ENCODE measurements around the gene ADAM22. TPM values are rescaled to one million over a fixed set of nuclear protein-coding genes. Genes with fewer than 3 reads are reported as not detected.
A peak's percentile ranks its signal among the peaks of the same experiment; 100 is the strongest.
"Not testable (repeated sequence)": the region's sequence is repeated elsewhere in the genome, so short reads cannot be mapped to it uniquely, and the experiment has no call there.

Gene ADAM22
- total RNA-seq, 1 experiment from 2014 or later = 7.0 TPM

DNA sequence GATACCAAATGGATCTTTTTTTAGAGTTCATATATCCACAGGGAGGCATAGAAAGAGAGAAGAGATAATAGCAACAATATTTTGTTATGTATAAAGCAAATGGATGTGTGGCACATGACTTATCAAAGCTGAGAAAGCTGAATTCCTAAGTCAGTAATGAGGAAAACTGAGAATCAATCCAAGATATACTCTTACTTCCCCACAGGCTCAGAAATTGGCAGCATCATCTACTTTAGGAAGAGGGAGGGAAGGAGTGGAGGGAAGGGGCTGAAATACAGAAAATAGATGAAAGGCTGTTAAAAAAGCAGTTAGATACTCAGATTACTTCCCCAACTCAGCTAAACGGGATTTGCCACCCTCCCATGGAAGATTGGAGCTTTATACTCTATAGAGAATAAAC is 222.3 kb downstream of the ADAM22 start:
- no peak for DNase-seq (ENCODE audit: low read depth)

DNA sequence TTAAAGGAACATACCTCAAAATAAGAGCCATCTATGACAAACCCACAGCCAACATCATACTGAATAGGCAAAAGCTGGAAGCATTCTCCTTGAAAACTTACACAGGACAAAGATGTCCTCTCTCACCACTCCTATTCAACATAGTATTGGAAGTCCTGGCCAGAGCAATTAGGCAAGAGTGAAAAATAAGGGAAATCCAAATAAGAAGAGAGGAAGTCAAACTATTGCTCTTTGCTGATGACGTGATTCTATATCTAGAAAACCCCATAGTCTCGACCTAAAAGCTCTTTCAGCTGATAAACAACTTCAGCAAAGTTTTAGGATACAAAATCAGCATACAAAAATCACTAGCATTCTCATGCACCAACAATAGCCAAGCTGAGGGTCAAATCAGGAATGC is 225.7 kb downstream of the ADAM22 start:
- DNase-seq (ENCODE audit: low read depth) = not testable (repeated sequence)

DNA sequence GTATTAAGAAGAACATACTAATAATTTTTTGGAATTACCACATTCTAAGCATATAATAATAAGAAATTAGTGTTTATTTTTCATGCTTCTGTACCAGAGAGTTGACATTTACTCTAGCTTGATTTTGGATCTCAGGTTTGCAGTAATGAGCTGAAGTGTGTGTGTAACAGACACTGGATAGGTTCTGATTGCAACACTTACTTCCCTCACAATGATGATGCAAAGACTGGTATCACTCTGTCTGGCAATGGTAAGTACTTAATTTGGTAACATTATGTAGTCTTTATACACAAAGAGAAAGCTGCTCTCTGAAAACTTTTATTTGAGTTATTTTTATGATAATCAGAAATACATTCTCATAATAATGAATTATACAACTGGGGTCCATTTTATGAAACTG is 231.6 kb downstream of the ADAM22 start:
- DNase-seq (ENCODE audit: low read depth) = no peak

DNA sequence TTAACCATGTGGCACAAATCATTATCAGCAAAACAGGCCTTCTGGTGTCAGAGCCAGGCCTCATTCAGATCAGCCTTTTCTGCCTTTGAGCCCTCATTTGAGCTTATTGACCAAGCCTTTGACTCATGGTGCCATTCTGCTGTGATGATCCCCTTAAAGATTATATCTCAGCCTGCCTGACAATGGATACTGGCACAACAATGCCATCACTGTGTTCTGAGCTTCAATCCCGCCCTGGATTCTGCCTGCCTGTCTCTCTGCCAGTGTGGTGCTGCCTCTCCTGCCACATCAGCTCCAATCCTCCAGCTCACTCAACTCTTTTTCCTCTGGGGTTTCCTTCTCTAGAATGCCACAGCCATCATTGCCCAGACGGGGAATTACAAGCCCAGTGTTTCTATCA is 233.2 kb downstream of the ADAM22 start:
- no peak for DNase-seq (ENCODE audit: low read depth)

DNA sequence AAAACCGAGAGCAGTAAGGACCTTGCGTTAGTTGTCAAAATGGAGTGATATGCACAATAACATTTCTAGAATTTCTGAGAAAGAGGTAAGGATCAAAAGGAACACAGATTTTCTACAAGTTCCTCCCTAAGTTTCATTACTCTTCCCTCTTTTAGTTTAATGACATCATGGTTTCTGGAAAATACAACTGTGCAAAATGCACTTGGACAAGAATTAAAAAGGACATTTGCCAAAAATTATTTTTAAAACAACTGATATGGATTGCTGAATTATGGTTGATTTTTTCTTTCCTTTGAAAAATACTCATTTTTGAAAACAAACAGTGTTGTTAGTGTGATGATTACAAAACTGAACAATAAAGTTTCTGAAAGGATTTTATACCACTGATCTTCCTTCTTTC is 233.7 kb downstream of the ADAM22 start:
- DNase-seq (ENCODE audit: low read depth) = no peak

DNA sequence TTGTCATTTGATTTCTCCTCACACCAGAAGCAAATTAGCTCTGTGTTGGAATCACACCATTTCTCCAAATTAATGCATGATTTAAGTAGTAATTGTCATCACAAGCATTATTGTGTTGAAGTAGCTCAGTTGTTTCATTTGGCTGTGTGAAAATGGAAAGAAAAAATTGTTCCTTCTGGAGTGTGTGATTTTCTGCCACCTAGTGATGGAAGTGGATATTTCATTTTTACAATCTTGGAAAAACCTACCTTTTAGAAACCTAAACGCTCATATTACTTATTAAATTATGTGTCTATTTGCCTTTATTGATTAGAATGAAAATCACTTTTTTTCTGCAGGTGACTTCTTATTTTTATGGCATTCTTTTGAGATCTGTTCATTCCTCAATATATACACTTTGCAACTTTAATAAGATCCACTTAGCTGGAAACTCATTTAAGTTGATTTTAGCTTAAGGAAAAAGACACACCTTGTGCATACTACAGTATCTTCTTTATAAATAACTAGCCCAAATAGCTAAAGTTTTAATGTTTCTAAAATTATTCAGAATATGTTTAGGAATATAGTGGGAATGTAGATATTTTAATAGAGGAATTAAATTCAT is 235.8 kb downstream of the ADAM22 start:
- DNase-seq (ENCODE audit: low read depth) = peak; percentile 27

DNA sequence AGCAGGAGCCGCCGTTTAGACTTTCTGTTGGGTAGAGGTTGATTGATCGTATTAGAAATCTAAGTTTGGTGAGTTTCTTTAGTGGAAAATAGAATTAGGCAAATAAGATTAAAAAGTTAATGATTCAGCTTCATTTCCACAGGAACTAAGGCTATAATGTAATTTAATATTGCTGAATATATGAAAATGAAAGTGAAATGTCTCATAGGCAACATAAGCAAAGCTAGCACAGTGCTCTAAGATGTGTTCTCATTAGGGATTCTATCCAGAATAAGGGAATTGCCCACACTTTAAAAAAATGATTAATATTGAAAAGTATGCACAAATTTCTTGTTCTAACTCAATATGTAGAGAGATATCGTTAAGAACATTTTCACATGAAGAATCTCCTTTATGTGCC is 238.8 kb downstream of the ADAM22 start:
- DNase-seq (ENCODE audit: low read depth) = no peak

DNA sequence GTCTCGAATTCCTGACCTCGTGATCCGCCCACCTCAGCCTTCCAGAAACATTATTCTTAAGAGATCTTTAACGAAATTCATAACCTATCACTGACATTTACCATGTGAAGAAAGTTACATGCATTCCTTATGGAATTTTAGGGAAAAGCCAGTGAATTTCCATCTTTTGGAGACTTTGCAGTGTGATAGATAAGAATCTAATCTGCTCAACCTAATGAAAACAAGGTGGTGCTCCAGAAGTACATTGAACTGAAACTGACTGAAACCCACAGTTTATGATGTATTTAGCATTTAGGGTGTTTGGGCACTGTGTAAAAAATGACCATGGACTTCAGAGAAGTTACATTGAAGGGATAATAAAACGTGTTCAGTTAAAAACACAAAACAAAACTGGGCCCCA is 242.1 kb downstream of the ADAM22 start:
- no peak for DNase-seq (ENCODE audit: low read depth)

DNA sequence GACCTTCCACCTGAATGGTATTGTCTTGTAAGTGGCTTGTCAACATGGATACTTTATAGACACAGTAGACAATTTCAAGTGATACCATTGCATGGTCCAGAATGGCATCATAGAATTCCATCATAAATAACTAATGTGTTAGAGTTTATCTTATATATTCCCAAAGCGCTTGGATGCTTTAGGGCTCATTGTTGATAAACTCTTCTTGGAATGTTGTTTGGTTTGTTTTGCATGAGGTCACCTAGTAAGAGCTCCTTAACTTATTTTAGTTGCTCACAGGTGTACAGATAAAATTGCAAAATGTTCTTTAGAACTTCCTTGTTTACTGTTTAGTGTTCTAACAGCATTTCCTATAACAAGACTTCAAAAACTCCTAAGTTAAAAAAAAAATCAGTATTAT is 249.0 kb downstream of the ADAM22 start:
- no peak for DNase-seq (ENCODE audit: low read depth)

DNA sequence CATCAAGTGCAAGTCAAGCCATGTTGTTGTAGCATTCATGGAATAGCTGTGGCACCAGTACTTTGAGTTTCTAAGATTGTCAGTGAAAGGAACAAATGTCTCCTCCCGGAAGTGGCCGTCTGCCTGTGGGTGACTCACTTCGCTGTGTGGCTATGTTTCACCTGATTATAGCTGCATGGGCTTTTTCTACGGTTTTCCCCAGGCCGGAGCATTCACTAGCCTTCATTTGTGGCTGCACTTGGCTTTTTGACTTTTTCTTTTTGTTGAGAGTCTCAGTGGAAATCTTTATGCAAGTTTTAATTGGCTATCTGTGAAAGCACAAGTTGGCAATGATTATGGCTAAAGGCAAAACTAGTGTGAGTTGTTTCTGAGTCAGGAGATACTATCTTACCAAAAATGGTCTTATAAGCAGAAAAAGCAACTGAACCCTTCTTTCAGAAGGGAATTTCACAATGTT is 250.8 kb downstream of the ADAM22 start:
- peak; percentile 78 for DNase-seq (ENCODE audit: low read depth)

DNA sequence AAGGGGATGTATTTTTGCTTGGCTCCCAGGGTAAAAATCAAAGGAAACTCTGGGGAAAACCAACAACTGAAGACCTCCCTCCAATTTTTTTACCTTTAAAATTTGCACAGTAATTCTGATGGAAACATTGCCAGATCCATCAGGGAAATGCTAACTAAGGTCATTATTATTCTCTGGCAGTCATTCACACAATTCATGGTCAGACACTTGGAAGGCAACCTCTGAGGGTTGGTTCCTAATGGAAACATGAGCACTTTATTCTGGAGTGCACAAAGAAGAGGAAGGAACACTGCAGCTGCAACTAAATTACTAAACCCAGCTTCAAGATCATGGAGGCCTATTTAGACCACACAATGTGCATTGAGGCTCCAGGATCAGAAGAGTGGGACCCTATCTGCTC is 251.6 kb downstream of the ADAM22 start:
- DNase-seq (ENCODE audit: low read depth) = no peak

DNA sequence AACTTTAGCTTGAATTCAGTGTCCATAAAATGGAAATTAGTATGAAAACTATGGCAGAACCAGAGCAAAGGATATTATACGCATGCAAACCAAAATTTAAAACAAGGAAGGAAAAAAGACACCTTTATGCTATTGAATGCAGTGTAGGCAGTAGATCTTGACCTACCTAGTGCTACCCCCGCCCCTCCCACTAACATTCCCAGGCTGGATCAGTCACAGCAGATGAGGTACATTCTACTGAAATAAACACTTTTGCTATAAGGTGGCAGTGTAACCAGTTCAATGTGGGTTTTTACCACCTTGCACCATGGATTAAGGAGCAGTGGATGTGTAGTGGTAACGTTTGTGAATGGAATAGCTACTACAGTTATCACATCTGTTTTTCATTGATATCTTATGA is 257.9 kb downstream of the ADAM22 start:
- DNase-seq (ENCODE audit: low read depth) = no peak

DNA sequence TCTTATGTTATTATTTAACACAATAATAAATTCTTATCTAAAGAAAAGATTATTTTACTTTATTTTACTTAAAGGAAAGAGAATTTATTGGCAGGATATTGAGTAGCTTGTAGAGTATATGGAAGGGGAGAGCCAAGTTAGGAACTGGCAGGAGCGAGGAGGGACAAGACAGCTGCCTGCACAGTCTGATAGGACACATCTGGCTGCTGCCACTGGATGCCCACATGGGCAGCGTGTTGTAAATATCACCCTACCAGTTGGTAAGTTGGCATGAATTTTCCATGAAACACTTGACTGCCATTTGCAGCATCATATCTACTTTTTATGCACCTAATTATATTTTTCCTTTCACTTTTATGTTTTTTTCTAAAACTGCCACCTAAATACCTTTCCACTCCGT is 266.2 kb downstream of the ADAM22 start:
- DNase-seq (ENCODE audit: low read depth) = no peak

DNA sequence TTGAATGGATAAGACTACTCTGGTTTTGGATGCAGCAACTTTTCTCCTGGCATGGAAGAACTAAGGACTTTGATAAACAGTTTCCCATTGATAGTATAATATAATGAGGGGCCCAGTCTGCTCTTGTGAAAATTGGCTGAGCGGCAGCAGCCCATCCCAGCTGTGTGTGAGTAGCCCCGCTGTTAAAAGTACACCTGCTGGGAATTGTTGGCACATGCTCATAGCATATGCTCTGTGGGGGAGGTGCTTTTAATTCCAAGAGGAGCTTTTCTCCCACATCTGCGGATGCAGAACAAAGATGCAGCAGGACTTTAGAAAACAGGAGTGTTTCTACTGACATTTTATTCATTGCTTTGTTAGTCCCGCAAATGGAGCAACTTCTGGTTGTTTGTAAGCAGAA is 266.7 kb downstream of the ADAM22 start:
- no peak for DNase-seq (ENCODE audit: low read depth)

DNA sequence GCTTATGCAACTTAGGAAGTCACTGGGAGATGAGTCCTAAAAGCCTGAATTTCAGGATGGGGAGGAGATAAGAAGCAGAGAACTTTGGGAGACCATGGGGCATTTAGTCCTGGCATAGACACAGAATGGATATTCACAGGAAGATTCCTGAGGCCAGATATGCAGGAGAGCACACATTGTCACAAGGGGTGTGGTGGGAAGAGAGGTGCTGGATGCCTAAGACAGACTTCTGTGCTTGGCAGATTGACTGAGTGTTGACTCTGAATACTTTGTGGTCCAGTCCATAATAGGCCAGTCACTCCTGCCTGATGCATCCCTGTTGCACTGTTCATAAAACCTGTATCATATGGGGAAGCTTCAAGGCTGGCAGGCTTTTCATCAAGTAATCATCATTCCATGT is 267.3 kb downstream of the ADAM22 start:
- no peak for DNase-seq (ENCODE audit: low read depth)

DNA sequence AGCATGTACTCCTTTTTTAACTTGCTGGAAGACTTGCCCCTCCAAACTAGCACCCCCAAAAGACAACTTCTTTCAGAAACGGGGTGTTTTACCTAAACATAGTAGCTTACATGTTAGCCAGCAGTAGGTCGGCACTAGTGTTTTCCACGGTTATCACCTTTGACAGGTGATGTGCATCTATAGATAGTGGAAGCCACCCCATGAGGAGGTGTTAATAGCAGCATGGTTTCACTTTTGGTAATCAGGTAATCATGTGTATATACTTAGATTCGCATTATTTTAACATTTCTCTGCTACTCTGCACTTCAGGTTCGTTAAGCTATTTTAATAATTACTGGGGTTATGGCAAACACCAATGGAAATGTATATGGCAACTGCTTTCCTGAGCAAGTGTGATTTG is 268.2 kb downstream of the ADAM22 start:
- no peak for DNase-seq (ENCODE audit: low read depth)

DNA sequence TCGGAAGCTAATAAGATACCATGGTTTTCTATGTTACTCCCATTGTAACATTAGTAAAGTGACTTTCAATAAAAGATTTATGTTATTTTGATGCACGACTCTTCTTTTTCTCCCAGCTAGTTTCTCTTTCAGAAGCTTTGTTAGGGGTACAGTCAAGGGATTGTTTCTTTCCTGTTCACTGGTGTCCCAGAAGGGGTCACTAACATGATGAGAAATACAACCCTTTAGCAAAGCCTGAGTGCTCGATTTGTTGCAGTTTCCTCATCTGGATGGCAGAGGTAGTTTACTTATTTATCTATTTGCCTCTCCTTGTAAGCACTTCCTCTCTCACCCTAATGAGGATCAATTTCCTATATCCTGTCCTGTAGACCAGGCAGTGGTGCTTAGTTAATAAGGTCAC is 268.7 kb downstream of the ADAM22 start:
- DNase-seq (ENCODE audit: low read depth) = no peak

DNA sequence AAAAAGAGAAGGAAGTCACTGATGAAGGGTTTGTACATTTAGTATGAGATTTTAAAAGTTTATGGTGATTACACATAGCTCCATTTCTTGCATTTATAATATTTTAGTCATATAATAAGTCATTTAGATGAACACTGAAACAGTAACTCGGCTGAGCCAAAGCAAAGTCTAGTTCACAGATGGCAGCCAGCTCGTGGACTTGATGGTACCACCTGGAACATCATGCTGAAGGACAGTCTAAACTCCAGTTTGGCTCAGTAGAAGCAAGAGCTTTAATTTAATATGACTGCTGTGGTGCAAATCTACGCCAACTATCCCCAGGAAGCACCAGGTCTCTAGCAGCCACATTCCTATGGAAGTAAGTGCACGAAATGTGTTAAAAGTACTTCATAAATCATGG is 269.4 kb downstream of the ADAM22 start:
- DNase-seq (ENCODE audit: low read depth) = no peak

DNA sequence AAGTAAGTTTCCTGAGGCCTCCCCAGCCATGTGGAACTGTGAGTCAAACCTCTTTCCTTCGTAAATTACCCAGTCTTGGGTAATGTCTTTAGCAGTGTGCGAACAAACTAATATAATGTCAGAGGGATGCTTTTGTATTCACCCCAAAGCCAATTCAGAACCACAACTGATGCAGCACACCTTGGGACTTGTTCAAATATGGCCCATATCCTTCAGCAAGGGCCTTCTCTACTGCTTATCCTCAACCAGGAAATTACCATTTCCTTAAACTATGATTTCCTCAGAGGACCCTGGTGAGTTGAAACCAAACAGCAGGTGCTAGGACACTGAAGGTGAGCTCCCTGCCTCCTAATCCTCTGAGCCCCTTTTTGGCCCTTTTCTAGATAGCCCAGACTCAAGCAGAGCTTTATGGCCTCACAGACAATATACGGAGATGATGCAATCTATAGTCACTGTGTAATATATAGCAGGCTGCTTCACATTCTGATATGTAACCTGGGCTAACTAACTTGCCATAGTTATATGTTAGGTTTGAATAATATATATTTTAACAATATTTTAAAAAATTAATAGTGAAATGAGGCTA is 270.6 kb downstream of the ADAM22 start:
- DNase-seq (ENCODE audit: low read depth) = no peak

DNA sequence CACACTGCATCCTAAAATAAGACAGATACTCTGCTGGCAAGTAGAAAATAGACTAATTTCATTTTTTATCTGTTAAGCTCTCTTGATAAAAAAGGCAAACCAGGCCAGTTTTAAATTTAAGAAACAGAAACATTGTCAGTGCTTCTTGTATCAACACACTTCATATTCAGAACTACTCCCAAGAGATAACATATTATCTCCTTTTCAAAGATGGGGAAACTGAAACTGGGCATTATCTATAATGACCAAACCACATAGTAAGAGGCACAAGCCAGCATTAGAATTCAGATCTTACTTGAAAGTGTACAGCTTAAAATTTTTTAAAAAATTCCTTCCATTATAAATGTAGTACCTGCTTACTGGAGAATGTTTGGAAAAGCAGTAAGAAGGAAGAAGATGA is 271.1 kb downstream of the ADAM22 start:
- DNase-seq (ENCODE audit: low read depth) = no peak

DNA sequence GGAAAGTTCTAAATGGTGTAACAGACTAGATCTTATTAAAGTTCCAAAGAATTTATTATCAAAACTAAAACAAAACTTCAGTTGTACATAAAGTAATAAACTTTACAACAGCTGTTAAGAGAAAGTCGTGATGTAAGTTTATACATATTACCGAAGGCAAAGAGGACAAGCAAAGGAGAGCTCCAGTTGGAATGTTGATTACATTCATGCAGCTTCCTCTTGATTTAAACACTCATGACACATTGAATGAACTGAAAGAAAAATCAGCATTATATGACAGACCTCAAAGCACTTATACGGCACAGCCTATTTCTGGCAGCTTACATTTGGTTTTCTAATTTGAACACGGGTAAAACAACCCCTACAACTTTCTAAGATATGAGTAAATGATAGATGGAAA is 272.2 kb downstream of the ADAM22 start:
- no peak for DNase-seq (ENCODE audit: low read depth)

DNA sequence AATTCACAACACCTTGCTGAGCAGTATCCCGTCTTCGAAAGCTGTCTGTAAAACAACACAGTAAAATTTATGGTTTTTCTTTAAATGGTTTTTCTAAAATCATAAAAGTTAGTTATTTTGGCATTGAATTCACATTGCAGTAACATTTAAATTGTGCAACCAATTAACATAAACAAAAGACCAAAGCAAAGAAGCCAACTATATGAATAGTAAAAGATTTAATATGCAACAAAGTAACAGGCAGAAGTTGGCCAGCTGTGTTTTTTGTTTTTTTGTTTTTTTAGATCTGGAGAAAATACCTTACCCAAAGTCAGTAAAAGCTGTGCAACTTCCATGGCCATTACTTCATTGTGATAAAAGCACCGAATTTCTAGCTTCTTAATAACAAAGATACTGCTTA is 274.5 kb downstream of the ADAM22 start:
- no peak for DNase-seq (ENCODE audit: low read depth)

DNA sequence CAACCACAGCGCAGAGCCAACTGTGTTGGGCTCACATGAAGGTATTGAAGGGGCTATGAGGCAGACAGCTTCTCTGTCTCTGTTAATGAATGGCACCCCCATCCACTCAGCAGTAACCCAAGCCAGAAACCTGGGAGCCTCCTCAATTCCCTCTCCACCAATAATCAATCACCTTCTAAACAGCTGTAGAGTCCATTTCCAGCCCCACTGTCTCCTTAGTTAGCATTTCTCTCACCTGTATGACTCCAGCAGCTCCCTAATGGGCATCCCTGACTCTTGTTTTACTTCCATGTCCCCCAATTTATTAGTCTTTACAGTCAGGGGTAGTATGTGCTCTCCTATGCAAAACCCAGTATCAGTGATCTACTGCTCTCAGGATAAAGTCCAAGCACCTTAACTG is 278.9 kb downstream of the ADAM22 start:
- DNase-seq (ENCODE audit: low read depth) = no peak

DNA sequence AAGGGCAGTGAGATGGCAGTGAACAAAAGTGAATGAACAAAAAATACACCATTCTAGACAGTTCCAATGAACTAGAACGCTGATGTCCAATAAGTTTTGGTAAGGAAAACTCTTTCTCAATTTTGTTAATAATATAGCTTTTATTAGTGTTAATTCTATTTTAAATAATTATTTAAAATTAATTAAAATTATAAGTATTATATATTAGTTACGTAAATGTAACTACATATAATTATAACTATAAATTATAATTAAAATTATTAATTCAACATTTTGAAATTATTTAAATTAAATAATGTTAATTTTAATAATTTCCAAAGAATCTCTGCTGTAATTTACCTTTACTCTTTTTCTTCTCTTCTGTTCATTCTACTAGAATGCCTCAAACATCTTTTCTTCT is 280.4 kb downstream of the ADAM22 start:
- DNase-seq (ENCODE audit: low read depth) = no peak

Measured in HT1080 (cell line).